GM21717 (cell line): ENCODE results near the gene CRYM.
"Not testable (repeated sequence)": the region's sequence is repeated elsewhere in the genome, so short reads cannot be mapped to it uniquely, and the experiment has no call there.

Experiments used
- ATAC-seq: cut with Tn5 transposase; IDR thresholded peaks from one replicate; pipeline ENCODE4 v1.9.1; 2021; ENCODE audit warnings: mild to moderate bottlenecking, moderate library complexity; ENCODE audit not compliant: unreplicated experiment

Gene CRYM

GRCh38 chr16:21277927-21278706 is at the start of gene CRYM:
Gene CRYM (minus strand): TSS chr16:21278290. CDS start chr16:21278251, 39 bp downstream.
- no peak for ATAC-seq

- ATAC-seq: no peak
These were observed 49.0 kb upstream of the CRYM start for GRCh38 chr16:21327046-21327445.

- ATAC-seq: no peak
These were observed 48.4 kb upstream of the CRYM start for GRCh38 chr16:21326459-21326858.

GRCh38 chr16:21324267-21324666 is 46.2 kb upstream of the CRYM start:
- ATAC-seq: no peak

- ATAC-seq: not testable (repeated sequence)
These were observed 44.2 kb upstream of the CRYM start for GRCh38 chr16:21322251-21322650.

GRCh38 chr16:21321736-21322135 is 43.6 kb upstream of the CRYM start:
- no peak for ATAC-seq

GRCh38 chr16:21314339-21314738 is 36.2 kb upstream of the CRYM start:
- ATAC-seq: no peak

GRCh38 chr16:21312863-21313372 is 34.8 kb upstream of the CRYM start:
- not testable (repeated sequence) for ATAC-seq

GRCh38 chr16:21312046-21312445 is 34.0 kb upstream of the CRYM start:
- ATAC-seq: not testable (repeated sequence)

- not testable (repeated sequence) for ATAC-seq
These were observed 28.6 kb upstream of the CRYM start for GRCh38 chr16:21306712-21307111.

GRCh38 chr16:21302898-21303528 is 24.9 kb upstream of the CRYM start:
- ATAC-seq: no peak

GRCh38 chr16:21302454-21302853 is 24.4 kb upstream of the CRYM start:
- no peak for ATAC-seq

GRCh38 chr16:21301895-21302291 is 23.8 kb upstream of the CRYM start:
- ATAC-seq: no peak

GRCh38 chr16:21301168-21301894 is 23.2 kb upstream of the CRYM start:
- peak; percentile 51 for ATAC-seq

- peak; percentile 37 for ATAC-seq
These were observed 22.4 kb upstream of the CRYM start for GRCh38 chr16:21300309-21301167.

GRCh38 chr16:21289789-21290188 is 11.7 kb upstream of the CRYM start:
- not testable (repeated sequence) for ATAC-seq

- no peak for ATAC-seq
These were observed 7.2 kb upstream of the CRYM start for GRCh38 chr16:21285314-21285713.

GRCh38 chr16:21284414-21284813 is 6.3 kb upstream of the CRYM start:
- ATAC-seq: no peak

GRCh38 chr16:21283521-21284289 is 5.6 kb upstream of the CRYM start:
- no peak for ATAC-seq
